Measurements from ENCODE around the gene XRCC2. TPM values are rescaled to one million over a fixed set of nuclear protein-coding genes. Genes with fewer than 3 reads are reported as not detected.
"Not testable (repeated sequence)": the region's sequence is repeated elsewhere in the genome, so short reads cannot be mapped to it uniquely, and the experiment has no call there.

XRCC2 gene
- total RNA-seq, 2 experiments from 2014 or later, result 40.0 to 40.1 TPM

DNA sequence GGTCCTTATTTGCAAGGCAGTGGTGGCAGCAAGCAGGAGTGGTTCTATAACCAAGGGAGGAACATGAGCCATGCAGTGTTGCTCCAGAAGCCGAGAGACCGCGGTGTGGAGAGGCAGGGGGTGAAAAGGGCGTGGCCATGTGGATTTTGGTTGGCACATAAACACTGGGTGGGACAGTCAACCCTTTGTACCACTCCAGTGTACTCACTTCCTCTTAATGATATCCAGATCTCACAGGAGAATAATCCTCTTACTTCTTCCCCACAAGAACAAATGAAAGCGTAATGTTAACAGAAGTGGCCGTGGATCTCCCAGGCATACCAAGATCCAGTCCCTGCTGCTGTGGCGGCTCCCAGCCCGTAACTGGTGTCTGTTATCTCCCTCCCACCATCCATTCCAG is 42.4 kb downstream of the XRCC2 start:
- H3K9me3 ChIP-seq (ENCODE audit: low read length), result no peaks in the 10 kb centered on the region
- H3K27ac ChIP-seq (ENCODE audit: low read depth, low read length, poor library complexity, severe bottlenecking), result no peak overlapping the region
- no peaks in the 10 kb centered on the region for H3K9me2 ChIP-seq (ENCODE audit: insufficient read depth, low read length)
- no TSS peak for BruUV-seq (replicated peaks)
- H4K20me1 ChIP-seq (ENCODE audit: insufficient read depth, low read length), result no peaks in the 10 kb centered on the region
- DNase-seq (ENCODE audit: low spot score), result no peak
- intact Hi-C loops (cut with micrococcal nuclease; ENCODE audit: unreplicated experiment), result no loop called here
- H3K4me1 ChIP-seq (ENCODE audit: insufficient read depth, low read length, poor library complexity, severe bottlenecking), result no peaks in the 10 kb centered on the region
- TF ChIP-seq, protein P1, sequence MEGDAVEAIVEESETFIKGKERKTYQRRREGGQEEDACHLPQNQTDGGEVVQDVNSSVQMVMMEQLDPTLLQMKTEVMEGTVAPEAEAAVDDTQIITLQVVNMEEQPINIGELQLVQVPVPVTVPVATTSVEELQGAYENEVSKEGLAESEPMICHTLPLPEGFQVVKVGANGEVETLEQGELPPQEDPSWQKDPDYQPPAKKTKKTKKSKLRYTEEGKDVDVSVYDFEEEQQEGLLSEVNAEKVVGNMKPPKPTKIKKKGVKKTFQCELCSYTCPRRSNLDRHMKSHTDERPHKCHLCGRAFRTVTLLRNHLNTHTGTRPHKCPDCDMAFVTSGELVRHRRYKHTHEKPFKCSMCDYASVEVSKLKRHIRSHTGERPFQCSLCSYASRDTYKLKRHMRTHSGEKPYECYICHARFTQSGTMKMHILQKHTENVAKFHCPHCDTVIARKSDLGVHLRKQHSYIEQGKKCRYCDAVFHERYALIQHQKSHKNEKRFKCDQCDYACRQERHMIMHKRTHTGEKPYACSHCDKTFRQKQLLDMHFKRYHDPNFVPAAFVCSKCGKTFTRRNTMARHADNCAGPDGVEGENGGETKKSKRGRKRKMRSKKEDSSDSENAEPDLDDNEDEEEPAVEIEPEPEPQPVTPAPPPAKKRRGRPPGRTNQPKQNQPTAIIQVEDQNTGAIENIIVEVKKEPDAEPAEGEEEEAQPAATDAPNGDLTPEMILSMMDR (conservative IDR thresholded peaks at IDR 0.05; ENCODE audit: low read length), result no peak
- no peak for TF ChIP-seq EZH2phosphoT487 (IDR thresholded peaks at IDR 0.05; ENCODE audit: borderline replicate concordance, low read depth, low read length)
- H2AFZ ChIP-seq (ENCODE audit: low read length), result no peak overlapping the region
- no peak overlapping the region for H3K4me2 ChIP-seq (ENCODE audit: low read length)
- no peaks in the 10 kb centered on the region for H3K79me2 ChIP-seq (ENCODE audit: insufficient read depth, low read depth, low read length)
- no peak overlapping the region for H3K4me3 ChIP-seq (ENCODE audit: low read depth, low read length, poor library complexity, severe bottlenecking)
- no peaks in the 10 kb centered on the region for H3K36me3 ChIP-seq (ENCODE audit: insufficient read depth, low read length)
- ChIA-PET POLR2A (interaction anchor here (0.6 kb wide), 1 partner anchor 203 kb away, joined by 4 read pairs; no protein-coding TSS in a partner anchor), CTCF (ENCODE audit: unreplicated experiment) (no interaction called here)

- TF ChIP-seq, protein P1 (conservative IDR thresholded peaks at IDR 0.05; ENCODE audit: low read length), result no peak
- TF ChIP-seq EZH2phosphoT487 (IDR thresholded peaks at IDR 0.05; ENCODE audit: borderline replicate concordance, low read depth, low read length), result no peak
- no peak overlapping the region for H3K27ac ChIP-seq (ENCODE audit: low read depth, low read length, poor library complexity, severe bottlenecking)
- H2AFZ ChIP-seq (ENCODE audit: low read length), result no peak overlapping the region
- no TSS peak for BruUV-seq (replicated peaks)
- intact Hi-C loops (cut with micrococcal nuclease; ENCODE audit: unreplicated experiment), result no loop called here
- no peaks in the 10 kb centered on the region for H4K20me1 ChIP-seq (ENCODE audit: insufficient read depth, low read length)
- ChIA-PET POLR2A (interaction anchor here (0.6 kb wide), 1 partner anchor 203 kb away, joined by 4 read pairs; no protein-coding TSS in a partner anchor), CTCF (ENCODE audit: unreplicated experiment) (no interaction called here)
- no peaks in the 10 kb centered on the region for H3K9me3 ChIP-seq (ENCODE audit: low read length)
- no peak overlapping the region for H3K4me3 ChIP-seq (ENCODE audit: low read depth, low read length, poor library complexity, severe bottlenecking)
- H3K79me2 ChIP-seq (ENCODE audit: insufficient read depth, low read depth, low read length), result no peaks in the 10 kb centered on the region
- no peaks in the 10 kb centered on the region for H3K9me2 ChIP-seq (ENCODE audit: insufficient read depth, low read length)
- no peak overlapping the region for H3K4me2 ChIP-seq (ENCODE audit: low read length)
- H3K4me1 ChIP-seq (ENCODE audit: insufficient read depth, low read length, poor library complexity, severe bottlenecking), result no peaks in the 10 kb centered on the region
- no peak for DNase-seq (ENCODE audit: low spot score)
- H3K36me3 ChIP-seq (ENCODE audit: insufficient read depth, low read length), result no peaks in the 10 kb centered on the region
Measured at GRCh38 chr7:152633072-152633471, 42.9 kb downstream of the XRCC2 start.

DNA sequence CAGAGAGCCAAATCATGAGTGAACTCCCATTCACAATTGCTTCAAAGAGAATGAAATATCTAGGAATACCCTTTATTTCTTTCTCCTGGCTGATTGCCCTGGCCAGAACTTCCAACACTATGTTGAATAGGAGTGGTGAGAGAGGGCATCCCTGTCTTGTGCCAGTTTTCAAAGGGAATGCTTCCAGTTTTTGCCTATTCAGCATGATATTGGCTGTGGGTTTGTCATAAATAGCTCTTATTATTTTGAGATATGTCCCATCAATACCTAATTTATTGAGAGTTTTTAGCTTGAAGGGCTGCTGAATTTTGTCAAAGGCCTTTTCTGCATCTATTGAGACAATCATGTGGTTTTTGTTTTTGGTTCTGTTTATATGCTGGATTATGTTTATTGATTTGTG is 47.2 kb downstream of the XRCC2 start:
- H3K36me3 ChIP-seq (ENCODE audit: insufficient read depth, low read length); H3K4me1 ChIP-seq (ENCODE audit: insufficient read depth, low read length, poor library complexity, severe bottlenecking); BruUV-seq (replicated peaks); H3K79me2 ChIP-seq (ENCODE audit: insufficient read depth, low read depth, low read length); H3K27ac ChIP-seq (ENCODE audit: low read depth, low read length, poor library complexity, severe bottlenecking); DNase-seq (ENCODE audit: low spot score); H3K4me2 ChIP-seq (ENCODE audit: low read length); intact Hi-C loops (cut with micrococcal nuclease; ENCODE audit: unreplicated experiment); H3K9me3 ChIP-seq (ENCODE audit: low read length); CTCF ChIA-PET (ENCODE audit: unreplicated experiment); H3K4me3 ChIP-seq (ENCODE audit: low read depth, low read length, poor library complexity, severe bottlenecking); POLR2A ChIA-PET; H3K9me2 ChIP-seq (ENCODE audit: insufficient read depth, low read length); H4K20me1 ChIP-seq (ENCODE audit: insufficient read depth, low read length); H2AFZ ChIP-seq (ENCODE audit: low read length): not testable (repeated sequence)

Measured in OCI-LY7 (cell line).